CD4-positive, alpha-beta T cell treated with Interferon alpha-2 for 1 hour (primary cell): ENCODE results near the gene SAAL1.

ENCODE experiments used
- DNase-seq, 2 donors: peaks; one replicate each; pipeline ENCODE4 v3.0.0-alpha.2; 2020 to 2022

Gene SAAL1

DNA sequence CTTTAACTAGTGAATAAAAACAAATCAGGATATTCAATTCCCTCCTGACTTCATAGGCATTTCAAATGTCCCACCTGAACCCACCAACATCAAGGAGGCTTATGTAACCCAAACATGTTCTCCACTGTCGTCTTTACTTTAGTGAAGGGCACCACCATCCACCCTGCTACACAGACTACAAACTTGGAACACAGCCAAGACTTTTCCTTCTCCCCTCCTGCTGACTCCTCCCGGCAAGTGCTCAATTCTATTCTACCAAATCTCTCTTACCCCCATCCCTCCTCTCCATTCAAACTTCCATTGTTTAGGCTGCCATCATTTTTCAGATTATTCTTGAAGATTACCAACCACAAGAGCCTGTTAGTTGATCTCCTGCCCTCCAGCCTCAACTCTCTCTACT, 24.3 kb downstream of the SAAL1 start:
- DNase-seq = no peak

DNA sequence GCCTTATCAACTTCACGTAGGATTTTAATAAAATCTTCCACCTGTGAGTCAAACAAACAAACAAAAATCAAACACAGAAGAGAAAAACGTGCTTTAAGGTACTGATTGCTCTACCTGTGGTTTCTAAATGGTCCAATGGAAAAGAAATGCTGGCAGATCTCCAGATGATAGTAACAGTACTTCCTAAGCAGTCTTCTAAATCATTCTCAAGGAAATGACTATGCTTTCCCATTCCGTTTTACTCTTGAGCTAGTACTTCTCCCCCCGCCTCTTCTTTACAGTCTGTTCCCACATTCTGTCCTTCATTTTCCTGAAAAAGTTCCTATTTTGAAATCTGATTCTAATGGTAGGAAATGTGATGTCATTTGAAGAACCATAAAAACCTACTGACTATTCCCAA, 25.4 kb downstream of the SAAL1 start:
- no peak for DNase-seq

DNA sequence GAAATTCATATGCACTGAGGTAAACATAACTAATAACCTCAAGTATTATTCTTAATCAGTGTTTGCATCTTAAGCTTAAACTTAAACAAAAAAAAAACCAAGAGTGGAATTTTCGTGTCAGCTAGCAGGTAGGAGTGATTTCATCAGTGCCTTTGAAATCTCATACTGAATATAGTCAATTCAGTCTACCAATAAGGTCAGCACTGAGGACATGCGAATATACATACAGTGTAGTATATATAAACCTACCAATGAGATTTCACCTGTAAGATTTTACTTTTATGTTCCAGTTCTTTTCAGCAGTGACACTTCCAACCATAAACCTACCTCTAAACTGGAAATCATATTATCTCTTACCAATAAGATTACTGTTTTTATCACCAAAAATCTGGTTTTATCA, 27.0 kb downstream of the SAAL1 start:
- DNase-seq = no peak

- no peak for DNase-seq
Observed at GRCh38 chr11:18075444-18075843, 30.4 kb downstream of the SAAL1 start.

- DNase-seq = no peak
Observed at GRCh38 chr11:18071098-18071705, 34.7 kb downstream of the SAAL1 start.

DNA sequence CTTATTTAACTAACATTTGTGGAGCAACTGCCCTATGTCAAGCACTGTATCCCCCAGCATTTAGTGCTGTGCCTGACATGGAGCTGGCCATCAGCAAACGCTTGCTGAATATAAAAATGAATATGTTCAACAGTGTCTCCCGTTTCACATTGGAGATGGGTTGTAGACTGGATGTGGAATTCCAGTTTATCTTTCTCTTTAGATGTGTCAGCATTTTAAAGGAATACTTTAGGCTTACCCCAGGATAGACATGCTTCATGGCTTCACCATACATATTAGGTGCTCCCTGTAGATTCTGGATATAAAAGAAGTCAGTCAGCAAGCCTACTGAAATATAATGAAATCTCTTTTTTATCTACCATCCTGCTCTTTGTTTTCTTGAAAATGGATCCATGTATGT, 38.5 kb downstream of the SAAL1 start:
- no peak for DNase-seq

DNA sequence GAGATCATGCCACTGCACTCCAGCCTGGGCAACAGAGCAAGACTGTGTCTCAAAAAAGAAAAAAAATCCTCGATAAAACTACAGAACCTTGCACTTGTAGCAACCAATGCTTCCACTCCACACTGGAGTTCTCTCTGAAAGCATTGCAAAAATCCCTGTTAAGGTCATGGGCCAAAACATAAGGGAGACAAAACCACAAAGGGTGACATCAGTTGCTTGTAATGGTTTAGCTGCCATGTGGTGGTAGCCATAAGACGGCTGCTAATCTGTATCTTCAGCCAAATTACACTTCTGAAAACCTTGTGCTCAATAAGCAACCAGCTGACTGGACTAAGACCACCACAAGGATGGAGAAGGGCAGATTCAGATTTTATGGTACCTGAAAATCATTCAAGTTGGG, 39.3 kb downstream of the SAAL1 start:
- DNase-seq = no peak

- no peak for DNase-seq
Observed at GRCh38 chr11:18065572-18065971, 40.3 kb downstream of the SAAL1 start.

GRCh38 chr11:18064450-18065054, 41.3 kb downstream of the SAAL1 start:
- no peak for DNase-seq

GRCh38 chr11:18063862-18064434, 41.9 kb downstream of the SAAL1 start:
- DNase-seq = no peak

DNA sequence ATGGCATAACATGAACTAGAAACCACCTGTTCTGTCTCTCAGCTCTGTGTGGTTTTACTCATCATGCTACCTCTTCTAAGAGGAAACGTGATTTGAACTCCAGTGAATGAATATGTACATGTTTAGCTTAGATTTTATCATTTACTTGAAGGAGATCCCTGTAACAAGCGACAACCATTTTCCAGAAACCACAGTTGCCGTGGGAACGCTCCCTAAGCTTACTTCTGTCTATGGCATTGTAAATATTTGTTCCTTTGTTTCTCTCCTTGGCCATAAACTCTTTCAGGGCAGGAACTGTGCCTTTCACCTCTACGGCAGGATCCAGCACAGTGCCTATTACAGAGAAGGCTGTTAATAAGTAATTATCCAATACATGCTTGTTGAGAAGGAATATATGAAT, 42.8 kb downstream of the SAAL1 start:
- DNase-seq = no peak

- no peak for DNase-seq
Observed at GRCh38 chr11:18061351-18061750, 44.5 kb downstream of the SAAL1 start.

DNA sequence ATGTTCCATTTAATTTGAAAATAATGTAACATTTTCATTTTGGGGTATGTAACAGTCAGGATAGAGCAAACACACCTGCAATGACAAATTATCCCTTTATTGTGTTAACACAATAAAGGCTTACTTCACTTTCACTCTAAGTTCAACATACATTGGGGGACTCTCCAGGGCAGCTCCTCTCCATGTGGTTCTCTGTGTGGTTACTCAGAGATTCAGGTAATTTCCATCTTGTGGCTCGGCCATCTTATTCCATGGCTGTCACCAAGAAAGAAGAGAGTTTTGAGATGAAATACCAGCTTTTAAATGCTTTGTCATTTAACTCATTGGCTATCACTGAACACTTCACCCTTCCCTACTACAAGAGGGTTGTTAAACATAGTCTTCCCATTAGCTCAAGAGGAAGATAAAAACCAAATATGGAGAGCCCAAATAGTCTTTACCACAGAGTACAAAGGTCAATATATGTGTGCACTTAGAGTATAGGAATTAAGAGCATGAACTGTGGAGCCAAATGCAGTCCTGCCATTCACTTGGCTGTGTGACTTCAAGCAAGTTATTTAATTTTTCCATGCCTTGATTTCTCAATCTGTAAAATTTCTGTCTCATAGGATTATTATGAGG, 49.2 kb downstream of the SAAL1 start:
- DNase-seq = no peak

- DNase-seq = no peak
Observed at GRCh38 chr11:18054511-18055103, 51.3 kb downstream of the SAAL1 start.

GRCh38 chr11:18050848-18051247, 55.0 kb downstream of the SAAL1 start:
- DNase-seq = no peak

GRCh38 chr11:18046116-18046777, 59.6 kb downstream of the SAAL1 start, which contains the start of gene TPH1:
TPH1 (minus strand) TSS chr11:18046269; CDS start chr11:18040762, 5,507 bp downstream.
- DNase-seq = no peak

GRCh38 chr11:18036456-18036855, 69.4 kb downstream of the SAAL1 start:
- DNase-seq = no peak
